NT2/D1 (cell line): ENCODE results near the gene GNAZ.

ENCODE experiments used
- SUZ12 ChIP-seq: IDR thresholded peaks from 2 replicates; pipeline ENCODE4 v1.6.1; 2011; ENCODE audit not compliant: insufficient read length, insufficient read depth; ENCODE audit errors: extremely low read depth
- YY1 ChIP-seq: IDR thresholded peaks from 2 replicates; pipeline ENCODE4 v1.6.1; 2011; ENCODE audit not compliant: insufficient read length, insufficient read depth
- ZNF274 ChIP-seq: IDR thresholded peaks from 2 replicates; pipeline ENCODE4 v1.6.1; 2011; ENCODE audit warnings: mild to moderate bottlenecking, low read depth, low read length

DNA sequence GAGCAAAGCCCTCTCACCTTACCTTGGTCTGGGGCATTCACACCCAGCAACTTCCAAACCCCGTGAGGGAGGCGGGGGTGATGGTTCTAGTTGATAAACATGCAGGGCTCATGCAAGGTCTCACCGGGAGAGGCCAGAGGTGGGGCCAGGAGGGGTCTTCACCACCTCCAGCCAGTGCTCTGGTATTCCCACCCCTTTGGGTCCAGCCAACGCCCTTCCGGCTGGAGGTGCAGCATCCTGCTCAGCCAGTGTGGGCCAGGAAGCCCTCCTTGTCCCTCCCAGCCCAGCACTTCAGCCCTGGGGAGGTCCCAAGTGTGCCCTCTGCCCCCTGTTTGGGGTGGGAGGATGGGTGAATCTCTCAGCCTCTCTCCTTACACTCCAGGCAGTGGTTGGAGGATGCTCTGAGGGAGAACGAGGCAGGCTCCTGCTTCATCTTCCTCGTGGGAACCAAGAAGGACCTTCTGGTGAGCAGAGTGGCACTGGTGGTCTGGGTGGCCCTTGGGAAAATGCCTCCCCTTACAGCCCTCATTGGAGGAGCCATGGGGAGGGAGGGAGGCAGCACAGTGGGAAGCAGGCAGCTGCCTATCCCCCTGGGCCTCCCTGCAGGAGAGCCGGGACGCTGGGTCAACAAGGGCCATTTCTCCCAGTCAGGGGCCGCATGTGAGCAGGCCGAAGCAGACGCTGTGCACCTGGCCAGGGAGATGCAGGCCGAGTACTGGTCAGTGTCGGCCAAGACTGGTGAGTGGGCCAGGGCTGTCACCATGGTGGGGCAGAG, 88.4 kb downstream of the GNAZ start:
- no peak for TF ChIP-seq ZNF274
- TF ChIP-seq SUZ12 = no peak
- no peak for TF ChIP-seq YY1
